IPS-11a (cell line): ENCODE data around the gene DMD.
"Not testable (repeated sequence)": the region's sequence is repeated elsewhere in the genome, so short reads cannot be mapped to it uniquely, and the experiment has no call there.

Experiments used
- H3K4me3 ChIP-seq: one replicate; pipeline ENCODE4 v1.5.1; 2013; ENCODE audit warnings: low read depth, low read length, control low read depth

DMD gene

DNA sequence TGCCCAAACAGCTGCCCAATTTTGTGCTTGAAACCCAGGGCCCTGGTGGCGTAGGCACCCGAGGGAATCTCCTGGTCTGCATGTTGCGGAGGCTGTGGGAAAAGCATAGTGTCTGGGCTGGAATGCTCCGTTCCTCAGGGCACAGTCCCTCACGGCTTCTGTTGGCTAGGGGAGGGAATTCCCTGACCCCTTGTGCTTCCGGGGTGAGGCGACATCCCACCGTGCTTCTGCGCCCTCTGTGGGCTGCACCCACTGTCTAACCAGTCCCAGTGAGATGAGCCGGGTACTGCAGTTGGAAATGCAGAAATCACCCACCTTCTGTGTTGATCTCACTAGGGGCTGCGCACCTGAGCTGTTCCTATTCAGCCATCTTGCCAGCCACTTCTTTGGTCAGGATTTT is 1740.1 kb downstream of the DMD start:
- H3K4me3 ChIP-seq = no peak overlapping the region

DNA sequence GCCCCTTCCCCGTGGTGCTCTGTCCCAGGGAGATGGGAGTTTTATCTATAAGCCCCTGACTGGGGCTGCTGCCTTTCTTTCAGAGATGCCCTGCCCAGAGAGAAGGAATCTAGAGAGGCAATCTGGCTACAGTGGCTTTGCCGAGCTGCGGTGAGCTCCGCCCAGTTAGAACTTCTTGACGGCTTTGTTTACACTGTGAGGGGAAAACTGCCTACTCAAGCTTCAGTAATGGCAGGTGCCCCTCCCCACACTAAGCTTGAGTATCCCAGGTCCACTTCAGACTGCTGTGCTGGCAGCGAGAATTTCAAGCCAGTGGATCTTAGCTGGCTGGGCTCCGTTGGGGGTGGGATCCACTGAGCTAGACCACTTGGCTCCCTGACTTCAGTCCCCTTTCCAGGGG is 1740.6 kb downstream of the DMD start:
- H3K4me3 ChIP-seq = not testable (repeated sequence)

DNA sequence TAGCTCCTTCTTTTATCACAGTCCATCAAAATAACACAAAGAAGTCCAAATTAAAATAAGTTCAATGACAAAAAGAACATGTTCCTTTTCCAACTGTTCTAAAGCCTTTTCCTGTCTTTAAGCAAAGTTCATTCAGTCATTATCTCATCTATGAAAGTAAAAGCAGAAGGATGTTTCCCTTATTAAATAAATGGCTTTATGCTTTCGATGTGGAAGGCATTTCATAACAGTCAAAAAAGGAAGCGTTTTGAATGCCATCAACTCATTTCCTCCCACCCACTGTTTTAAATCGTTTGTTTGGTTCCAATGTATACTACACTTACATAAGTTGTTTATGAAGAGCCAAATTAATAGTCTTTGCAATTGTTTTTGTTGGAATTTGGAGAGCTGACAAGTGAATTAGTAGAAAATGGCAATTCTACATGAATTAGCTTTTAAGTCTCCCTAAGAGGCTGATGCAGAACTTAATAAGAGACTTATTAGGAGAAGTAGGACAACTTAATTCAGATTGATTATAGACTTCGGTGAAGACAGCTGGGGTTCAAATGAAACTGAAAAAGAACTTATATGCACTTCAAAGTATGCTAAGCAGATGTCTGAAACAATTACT is 1746.9 kb downstream of the DMD start:
- H3K4me3 ChIP-seq = no peak overlapping the region

DNA sequence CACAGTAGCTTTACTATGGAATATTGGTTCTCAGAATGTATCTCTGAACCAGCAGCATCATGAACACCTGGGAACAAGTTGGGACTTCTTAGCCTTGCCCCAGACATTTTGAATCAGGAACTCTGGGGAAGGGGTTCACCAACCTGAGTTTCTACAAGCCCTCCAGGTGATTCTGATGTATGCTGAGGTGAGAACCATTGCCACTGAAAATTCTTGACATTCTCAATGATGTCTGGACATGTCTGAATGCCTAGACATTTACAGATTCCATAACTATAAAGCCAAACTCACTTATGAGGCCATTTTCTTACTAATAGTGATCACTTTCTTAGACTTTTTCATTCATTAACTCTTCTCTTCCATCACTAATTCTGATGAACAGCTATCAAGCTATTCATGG is 1750.1 kb downstream of the DMD start:
- no peak overlapping the region for H3K4me3 ChIP-seq

DNA sequence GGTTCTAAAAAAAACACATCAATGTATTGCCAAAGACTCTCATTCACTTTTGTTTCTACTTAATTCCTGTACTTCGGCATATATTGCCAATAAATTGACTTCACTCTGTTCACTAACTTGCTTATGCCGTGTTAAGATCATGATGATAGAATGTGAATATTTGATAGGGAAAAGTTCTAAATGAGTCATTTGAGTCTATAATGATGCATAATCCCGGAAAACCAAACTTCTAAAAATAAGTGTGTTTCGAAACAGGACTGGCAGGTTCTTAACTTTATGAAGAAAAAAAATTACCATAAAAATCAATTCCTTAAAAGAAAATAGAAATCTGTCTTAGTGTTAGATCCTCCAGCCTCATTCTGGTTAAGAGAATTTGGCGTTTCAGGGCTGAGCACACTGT is 1752.0 kb downstream of the DMD start:
- no peak overlapping the region for H3K4me3 ChIP-seq

DNA sequence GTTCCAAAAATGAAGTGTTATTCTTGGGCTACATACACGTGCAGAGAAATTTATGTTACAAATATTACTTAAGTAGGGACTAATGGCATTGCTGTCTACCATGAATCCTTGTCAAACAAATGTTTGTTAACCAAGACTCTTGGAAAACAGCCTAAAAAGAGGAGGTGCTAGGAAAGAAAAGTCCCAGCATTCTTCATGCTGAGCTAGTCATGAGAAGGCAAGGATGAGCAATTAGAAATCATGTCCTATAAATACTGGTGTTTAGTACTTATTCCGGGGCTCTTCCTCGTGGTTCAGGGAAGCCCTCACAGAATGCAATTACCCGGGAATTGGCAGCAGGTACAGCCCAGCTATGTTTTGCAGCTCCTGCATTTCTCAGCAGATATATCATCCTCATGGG is 1761.4 kb downstream of the DMD start:
- no peak overlapping the region for H3K4me3 ChIP-seq

DNA sequence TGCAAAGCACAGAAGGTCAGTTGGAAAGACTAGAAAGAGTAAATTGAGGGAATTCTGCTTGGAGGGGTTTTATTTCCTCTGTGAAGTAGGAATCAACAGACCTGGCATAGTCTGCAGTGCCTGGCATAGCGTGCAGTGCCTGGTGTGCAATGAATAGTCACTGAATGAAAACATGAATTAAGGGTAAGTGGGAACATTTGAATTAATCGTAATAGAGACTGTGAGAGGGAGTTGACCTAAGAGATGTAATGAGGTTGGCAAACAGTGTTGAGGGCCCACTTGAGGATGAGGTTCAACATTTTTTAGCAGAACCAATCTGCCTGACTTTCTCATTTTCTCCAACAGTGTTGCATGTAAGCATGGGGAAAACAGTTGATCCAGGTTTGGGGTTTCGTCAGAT is 1762.3 kb downstream of the DMD start:
- no peak overlapping the region for H3K4me3 ChIP-seq

DNA sequence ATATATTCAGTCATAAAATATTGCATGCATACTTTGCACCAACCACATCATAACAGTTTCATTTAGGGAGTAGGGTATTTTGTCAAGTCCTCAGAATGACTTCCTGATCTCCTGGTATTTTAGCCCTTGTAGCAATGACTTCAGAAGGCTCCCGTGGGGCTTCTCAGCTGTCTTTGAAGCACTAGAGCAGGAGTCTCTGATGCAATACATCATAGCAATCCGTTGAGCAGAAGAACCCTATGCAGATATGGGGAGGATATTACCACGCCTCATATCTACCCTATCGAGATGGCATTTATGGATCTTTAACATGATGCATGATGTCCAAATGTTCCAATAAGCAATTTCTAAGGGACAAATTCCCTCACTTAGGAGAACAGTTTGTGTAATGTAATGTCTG is 1765.8 kb downstream of the DMD start:
- H3K4me3 ChIP-seq = no peak overlapping the region

DNA sequence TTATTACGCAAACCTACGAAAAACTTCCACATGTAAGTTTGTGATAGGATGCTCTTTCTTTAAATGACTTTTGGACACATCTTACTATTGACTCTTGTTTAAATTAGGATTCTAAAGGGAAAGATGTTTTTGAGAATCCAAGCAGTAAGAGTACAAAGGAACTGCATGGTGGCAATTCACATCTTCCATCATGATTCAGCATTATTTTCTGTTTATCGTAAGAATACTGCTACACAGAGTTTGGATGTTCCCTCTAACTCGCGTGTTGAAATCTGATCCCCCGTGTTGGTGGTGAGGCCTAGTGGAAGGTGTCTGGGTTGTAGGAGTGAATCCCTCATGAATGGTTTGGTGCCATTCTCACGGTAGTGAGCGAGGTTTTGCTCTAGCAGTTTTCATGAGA is 1767.7 kb downstream of the DMD start:
- no peak overlapping the region for H3K4me3 ChIP-seq

DNA sequence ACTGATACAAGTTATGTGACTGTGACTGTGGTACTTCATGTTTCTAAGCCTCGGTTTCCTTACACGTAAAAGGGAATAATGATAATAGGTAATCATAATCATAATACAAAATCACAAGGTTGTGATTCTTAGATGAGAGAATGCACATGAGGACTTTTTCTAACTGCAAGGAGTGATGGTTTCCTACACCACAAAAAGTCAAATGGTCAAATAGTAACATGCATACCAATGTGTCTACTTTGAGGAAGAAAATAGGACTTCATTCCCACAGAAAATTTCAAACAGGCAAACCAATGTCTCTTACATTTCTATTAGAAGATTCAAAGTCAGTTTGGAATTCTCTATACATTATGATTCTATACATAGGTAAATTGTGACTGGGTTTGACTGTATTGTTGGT is 1770.8 kb downstream of the DMD start:
- H3K4me3 ChIP-seq = no peak overlapping the region

DNA sequence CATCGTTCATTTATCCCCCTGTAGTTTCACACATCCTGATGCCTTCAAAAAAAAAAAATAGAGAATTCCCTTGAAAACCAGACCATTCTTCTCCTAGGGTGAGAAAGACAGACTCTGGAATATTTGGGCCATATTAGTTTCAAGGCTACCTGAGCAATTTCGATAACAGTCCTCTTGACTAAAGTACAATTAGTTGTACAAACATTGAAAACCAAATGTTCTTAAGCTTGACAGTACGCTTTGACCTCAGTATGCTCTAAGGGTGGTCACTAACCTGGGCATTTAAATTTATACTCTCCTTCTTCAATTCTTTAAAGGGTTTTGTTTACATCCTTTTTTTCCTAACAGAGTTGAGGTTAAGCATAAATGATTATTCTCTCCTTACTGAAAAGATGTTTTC is 1774.9 kb downstream of the DMD start:
- no peak overlapping the region for H3K4me3 ChIP-seq

DNA sequence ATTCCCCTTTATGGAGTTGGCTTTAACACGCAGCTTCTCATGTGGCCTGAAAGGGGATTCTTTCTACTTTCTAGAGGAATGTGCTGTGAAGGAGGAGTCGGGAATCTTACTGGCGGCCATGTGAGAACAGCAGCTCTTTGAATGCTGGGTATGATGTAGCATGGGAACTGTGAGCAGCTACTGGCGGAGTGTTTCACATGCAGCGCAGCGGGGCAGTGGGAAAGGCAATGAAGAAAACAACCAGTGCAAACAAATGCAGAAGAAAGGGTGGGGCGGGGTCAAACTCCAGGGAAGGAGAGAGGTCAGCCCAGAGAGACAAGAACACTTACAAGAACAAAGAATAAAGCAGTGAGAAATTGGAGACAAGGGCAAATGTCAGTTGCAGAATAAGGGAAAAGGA is 1775.8 kb downstream of the DMD start:
- no peak overlapping the region for H3K4me3 ChIP-seq

DNA sequence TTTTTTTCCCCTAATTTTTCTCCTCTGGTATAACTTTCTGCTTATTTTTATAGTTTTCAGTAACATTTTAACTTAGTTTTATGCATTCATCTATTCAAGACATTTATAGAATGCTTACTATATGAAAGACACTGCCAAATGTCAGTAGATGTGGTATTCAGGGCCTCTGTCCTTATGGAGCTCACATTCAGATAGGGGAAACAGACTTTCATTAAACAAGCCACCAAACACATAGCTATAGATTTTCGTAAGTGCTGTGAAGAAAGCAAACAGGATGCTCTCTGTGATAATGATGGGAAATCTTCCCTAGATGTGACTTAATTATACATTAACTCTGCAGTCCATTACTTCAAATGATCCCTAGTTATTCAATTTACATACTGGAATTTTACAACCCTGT is 1777.5 kb downstream of the DMD start:
- no peak overlapping the region for H3K4me3 ChIP-seq

DNA sequence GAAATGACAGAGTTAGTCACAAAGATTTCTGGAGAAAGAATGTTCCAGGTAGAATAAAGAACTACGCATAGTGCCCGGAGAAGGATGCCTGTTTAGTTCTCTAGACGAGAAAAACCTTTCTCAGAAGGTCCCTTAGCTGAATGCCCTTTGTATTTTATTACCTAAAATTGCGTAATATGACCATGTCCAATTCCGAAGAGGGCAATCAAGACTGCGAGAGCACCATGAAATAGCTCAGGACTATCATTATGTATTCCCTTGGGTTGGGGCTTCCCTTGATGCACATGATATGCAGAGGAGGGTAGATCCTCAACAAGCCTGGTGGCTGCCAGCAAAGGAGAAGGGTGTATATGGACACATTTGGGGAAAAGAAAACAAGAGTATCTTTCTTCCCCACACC is 1781.4 kb downstream of the DMD start:
- H3K4me3 ChIP-seq = no peak overlapping the region

DNA sequence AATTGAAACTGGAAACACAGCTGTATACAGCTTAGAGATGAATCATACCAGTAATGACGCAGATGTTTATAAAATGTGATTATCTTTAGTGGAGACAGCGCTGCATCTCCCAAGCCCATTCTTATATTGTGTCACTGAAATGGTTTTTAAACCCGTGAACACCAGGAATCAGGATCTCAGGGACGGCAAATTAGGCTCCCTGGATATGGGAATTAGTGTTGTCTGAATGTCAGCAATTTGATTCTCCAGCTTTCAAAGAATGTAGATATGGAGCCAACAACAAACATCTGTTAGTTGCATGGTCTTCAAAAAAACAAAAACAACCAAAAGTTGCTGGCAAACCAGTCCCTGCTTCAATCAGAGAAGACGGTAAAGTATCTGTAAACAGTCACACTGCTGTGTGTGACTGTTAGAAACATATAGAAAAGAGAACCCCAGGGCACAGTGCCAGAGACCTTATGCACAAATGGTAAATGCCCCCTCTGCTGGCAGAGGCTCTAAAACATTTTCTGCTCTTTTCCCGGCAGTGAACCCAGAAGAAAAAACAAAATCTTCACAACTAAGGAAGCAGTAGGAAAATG is 1787.7 kb downstream of the DMD start:
- H3K4me3 ChIP-seq = no peak overlapping the region

DNA sequence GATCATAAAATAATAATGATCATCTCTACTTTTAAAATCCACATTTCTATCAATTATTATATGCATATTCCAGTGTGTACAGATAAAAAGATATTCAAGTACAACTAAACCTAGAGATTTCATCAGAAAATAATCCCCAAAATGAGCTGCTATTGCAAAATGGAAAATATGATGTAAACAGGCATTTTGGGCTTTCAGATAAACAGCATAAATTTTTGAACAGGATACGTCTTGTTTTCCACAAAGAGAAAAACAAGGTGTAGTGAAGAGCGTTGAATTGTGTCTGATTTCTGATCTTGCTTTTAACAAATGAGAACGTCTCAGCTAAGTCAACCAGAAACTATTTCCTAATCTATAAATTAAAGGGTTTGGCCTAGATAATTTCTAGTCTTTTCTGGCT is 1789.9 kb downstream of the DMD start:
- H3K4me3 ChIP-seq = no peak overlapping the region

DNA sequence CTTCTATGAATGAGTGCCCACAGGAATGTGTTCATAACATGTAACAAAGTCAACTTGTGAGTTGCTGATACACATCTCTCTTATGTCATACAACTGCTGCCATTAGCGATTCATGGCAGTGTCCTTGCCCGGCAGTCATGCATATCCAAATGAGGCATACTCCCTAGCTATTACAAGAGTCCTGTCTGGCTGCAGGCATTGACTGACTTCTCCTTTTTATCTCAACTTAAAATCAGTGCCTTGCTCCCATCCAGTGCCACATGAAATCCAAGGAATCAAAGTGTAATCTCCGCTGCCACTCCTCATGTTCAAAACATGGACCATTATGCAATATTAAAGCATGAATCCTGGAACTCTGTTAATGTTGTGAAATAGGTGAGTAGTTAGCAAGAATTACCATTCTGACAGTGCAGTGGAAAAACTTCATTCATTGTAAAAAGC is 1790.6 kb downstream of the DMD start:
- no peak overlapping the region for H3K4me3 ChIP-seq

DNA sequence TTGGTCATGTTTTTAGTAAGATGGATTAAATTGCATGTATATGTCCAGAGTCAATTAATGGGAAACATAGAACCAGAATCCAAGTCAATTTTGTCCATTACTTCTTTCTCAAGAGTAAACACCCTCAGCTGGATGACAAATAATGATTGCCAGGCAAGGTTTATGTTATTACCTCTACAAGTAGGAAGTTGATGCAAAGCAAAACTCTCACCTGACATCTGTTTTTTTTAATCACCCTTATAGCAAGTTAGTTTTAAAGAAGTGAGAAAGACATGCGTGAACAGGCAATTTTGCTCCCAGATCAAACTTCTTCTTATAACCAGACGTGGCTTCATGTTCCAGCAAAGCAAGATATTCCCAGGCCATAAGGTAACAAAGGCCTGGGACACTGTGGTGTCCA is 1791.0 kb downstream of the DMD start:
- H3K4me3 ChIP-seq = no peak overlapping the region

DNA sequence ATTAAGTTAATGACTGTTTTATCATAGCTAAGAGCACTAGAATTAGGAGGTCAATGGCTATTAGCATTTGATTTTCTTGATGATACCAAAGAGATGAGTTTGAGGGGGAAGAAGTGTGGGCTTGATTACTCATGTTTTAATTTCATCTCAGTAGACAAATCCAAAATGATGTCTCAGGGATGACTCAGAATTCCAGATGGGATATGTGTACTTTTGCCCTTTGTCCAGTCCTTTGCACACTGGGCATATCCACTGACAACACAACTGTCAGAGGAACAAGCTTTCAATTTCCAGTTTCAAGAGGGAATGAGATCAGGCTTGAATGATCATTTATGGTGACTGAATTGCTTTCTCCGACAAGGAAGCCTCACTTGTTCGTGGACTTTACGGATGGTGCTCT is 1814.2 kb downstream of the DMD start:
- H3K4me3 ChIP-seq = no peak overlapping the region

DNA sequence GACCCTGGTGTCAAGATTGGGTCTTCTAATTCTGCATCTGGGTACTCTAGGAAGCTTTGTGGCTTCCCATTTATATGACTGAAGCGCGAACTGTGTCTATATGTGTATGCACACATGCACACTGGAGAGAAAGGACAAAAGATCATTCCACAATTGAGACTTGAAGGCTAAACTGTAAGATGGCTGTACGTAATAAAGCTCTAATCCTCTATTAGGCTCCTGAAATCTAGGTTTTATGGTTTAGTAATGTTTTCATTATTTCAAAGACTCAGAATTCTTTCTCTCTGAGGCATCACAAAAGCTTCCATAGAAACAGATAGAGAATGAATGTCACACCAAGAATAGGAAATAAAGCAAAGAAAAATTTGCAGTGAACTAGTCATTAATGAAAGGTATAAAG is 1818.8 kb downstream of the DMD start:
- H3K4me3 ChIP-seq = no peak overlapping the region

DNA sequence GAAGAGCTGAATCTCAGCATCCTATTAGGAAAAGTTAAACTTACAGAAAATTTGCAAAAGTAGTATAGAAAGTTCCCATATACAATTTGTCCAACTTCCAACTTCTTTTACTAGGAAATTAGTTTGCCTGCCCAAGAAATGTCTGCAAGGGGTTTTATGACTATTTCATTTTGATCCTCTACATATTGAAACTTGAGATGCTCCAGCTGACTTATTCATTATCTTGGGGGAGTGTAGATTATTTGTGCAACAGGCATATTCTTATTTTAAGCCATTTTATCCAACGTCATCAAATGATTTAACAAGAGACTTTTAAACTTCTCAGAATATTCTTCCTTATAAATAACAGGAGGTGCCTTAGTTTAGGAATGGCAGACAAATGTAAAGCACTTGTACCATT is 1822.4 kb downstream of the DMD start:
- no peak overlapping the region for H3K4me3 ChIP-seq

DNA sequence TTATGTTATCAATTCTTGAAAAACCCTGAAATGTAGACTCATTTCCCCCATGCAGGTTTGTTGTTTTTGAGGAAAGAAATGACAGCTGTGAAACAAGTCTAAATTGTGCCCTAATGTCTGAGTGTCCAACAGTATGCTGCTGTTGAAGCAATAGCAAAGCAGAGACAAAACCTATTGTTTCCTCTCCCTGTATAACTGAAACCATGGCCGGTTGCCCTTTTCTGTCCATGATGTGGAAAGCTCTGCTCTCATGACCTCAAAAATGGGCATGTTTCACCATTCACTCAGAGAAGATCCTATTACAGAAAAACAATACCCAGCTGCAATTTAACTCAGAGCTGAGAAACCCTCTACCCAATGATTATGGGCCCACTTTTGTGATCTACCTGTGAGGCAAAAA is 1826.9 kb downstream of the DMD start:
- no peak overlapping the region for H3K4me3 ChIP-seq

DNA sequence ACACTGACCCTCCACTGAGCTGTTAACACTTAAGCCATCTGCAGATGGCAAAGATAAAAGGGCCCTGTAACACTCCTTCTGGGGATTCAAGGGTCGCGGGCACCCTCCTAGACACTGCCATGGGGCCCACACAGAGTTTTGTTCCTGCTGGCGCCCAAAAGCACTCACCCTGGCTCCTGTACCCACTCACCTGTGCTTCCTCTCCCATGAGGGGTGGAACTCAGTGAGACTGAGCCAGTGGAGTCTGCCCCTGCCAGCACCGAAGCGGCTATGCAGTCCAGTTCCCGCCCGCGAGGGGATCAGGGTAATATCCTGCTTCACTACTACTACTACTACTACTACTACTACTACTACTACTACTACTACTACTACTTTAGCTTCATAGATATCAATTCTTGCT is 1827.4 kb downstream of the DMD start:
- no peak overlapping the region for H3K4me3 ChIP-seq
